GM12873 (cell line): ENCODE results near the gene ZSCAN4.

Source experiments
- CTCF ChIP-seq: IDR thresholded peaks from 2 replicates; pipeline ENCODE4 v1.5.1; 2012; ENCODE audit warnings: low read depth, mild to moderate bottlenecking, moderate library complexity, low read length, control low read depth; ENCODE audit not compliant: insufficient read depth; ENCODE audit errors: missing control alignments

ZSCAN4 gene

GRCh38 chr19:57709616-57710015, 40.9 kb downstream of the ZSCAN4 start:
- TF ChIP-seq CTCF: no peak

- no peak for TF ChIP-seq CTCF
Measured at GRCh38 chr19:57712222-57712621, 43.5 kb downstream of the ZSCAN4 start.

- TF ChIP-seq CTCF: no peak
Measured at GRCh38 chr19:57719424-57719823, 50.7 kb downstream of the ZSCAN4 start.

- TF ChIP-seq CTCF: no peak
Measured at GRCh38 chr19:57719901-57720519, 51.3 kb downstream of the ZSCAN4 start.

- TF ChIP-seq CTCF: no peak
Measured at GRCh38 chr19:57720878-57721277, 52.1 kb downstream of the ZSCAN4 start.
